Ovary (tissue), 3 donors: ENCODE data around the gene BEST2.
"Not testable (repeated sequence)": the region's sequence is repeated elsewhere in the genome, so short reads cannot be mapped to it uniquely, and the experiment has no call there.

ENCODE experiments used
- EP300 ChIP-seq: sonication (generic); formaldehyde crosslinking; IDR thresholded peaks from one replicate; pipeline ENCODE4 v1.6.1; 2017; ENCODE audit warnings: antibody characterized with exemption
- TF ChIP-seq, protein P1 (sequence below), 3 donors: fragments of 450-650 bp in 2 of 3; fragments of 200-600 bp in 1 of 3; IDR thresholded peaks; one replicate each; pipeline versions ENCODE4 v1.5.1 to v1.8.0; 2016 to 2022; ENCODE audit warnings: antibody characterized with exemption in 3 of 3, mild to moderate bottlenecking in 1 of 3
- donor health status: DM: no; HTN: no; CAD: no.

DNA sequence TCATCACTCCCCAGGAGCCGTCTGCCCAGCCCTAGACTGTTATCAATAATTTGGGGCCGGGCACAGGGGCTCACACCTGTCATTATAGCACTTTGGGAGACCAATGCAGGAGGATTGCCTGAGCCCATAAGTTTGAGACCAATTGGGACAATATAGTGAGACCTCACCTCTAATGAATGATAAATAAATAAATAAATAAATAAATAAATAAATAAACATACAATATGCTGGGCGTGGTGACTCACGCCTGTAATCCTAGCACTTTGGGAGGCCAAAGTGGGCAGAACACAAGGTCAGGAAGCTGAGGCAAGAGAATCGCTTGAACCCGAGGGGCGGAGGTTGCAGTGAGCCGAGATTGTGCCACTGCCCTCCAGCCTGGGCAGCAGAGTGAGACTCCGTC lies 38.3 kb upstream of the BEST2 start:
- TF ChIP-seq, protein P1, sequence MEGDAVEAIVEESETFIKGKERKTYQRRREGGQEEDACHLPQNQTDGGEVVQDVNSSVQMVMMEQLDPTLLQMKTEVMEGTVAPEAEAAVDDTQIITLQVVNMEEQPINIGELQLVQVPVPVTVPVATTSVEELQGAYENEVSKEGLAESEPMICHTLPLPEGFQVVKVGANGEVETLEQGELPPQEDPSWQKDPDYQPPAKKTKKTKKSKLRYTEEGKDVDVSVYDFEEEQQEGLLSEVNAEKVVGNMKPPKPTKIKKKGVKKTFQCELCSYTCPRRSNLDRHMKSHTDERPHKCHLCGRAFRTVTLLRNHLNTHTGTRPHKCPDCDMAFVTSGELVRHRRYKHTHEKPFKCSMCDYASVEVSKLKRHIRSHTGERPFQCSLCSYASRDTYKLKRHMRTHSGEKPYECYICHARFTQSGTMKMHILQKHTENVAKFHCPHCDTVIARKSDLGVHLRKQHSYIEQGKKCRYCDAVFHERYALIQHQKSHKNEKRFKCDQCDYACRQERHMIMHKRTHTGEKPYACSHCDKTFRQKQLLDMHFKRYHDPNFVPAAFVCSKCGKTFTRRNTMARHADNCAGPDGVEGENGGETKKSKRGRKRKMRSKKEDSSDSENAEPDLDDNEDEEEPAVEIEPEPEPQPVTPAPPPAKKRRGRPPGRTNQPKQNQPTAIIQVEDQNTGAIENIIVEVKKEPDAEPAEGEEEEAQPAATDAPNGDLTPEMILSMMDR (IDR thresholded peaks at IDR 0.05), result not testable (repeated sequence)
- not testable (repeated sequence) for TF ChIP-seq EP300
